ENCODE data around the gene FRMPD3.

Gene FRMPD3

DNA sequence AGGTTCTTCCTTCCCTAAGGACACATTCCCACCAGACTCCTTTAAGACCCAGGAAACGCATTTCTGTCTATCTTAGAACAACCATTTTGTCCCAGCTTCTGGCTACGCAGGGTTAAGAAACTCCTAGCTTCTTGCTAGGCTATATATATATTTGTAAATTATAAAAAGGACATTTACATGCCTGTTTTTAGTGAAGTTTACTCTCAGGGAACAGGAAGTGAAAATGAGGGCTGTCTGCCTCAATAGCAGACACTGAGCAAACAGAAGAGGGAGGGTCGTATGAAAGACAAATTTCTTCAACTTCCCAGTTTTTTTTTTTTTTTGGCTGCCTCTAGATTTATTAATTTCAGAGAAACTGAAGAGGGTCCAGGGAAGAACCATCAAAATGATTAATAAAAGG, 9.3 kb upstream of the FRMPD3 start:
- Histone ChIP-seq H3K9me3 (replicated peaks in 1 of 2; ENCODE audit: control insufficient read depth in 2 of 2, insufficient read depth in 1 of 2, low read depth in 1 of 2, low read length in 2 of 2) (no peaks in the 10 kb centered on the region), H3K18ac (ENCODE audit: low read length) (no peak overlapping the region), H3K4me2 (ENCODE audit: insufficient read depth, low read length, poor library complexity, severe bottlenecking) (no peak overlapping the region), H4K91ac (ENCODE audit: low read depth, low read length, poor library complexity) (no peak overlapping the region), H3K36me3 (replicated peaks in 1 of 2; ENCODE audit: control insufficient read depth in 2 of 2, insufficient read depth in 2 of 2, low read length in 2 of 2) (no peaks in the 10 kb centered on the region), H4K8ac (ENCODE audit: low read depth, low read length) (no peak overlapping the region), H2BK12ac (ENCODE audit: low read length) (no peak overlapping the region), H3K4ac (ENCODE audit: low read length) (no peak overlapping the region), H3K14ac (ENCODE audit: low read length) (no peak overlapping the region), H3K4me3 (ENCODE audit: low read length in 2 of 2) (no peak overlapping the region), H3K27ac (replicated peaks; ENCODE audit: low read length) (no peak overlapping the region), H3K27me3 (ENCODE audit: control insufficient read depth in 3 of 3, insufficient read depth in 3 of 3, low read depth in 1 of 3, low read length in 3 of 3) (peaks cover 0 to 44% (median 0%) of the 10 kb centered on the region in 3 experiments), H3K23ac (ENCODE audit: low read depth, low read length, poor library complexity) (no peak overlapping the region), H2AFZ (ENCODE audit: low read length) (no peak overlapping the region), H2AK5ac (ENCODE audit: low read depth, low read length) (no peak overlapping the region), H2BK120ac (ENCODE audit: low read depth, low read length) (no peak overlapping the region), H3K79me1 (ENCODE audit: low read depth, low read length) (no peaks in the 10 kb centered on the region), H3K4me1 (ENCODE audit: control insufficient read depth in 2 of 2, insufficient read depth in 1 of 2, low read depth in 1 of 2, low read length in 2 of 2) (peaks cover 0 to 2% of the 10 kb centered on the region in 2 donors), H3K9ac (ENCODE audit: low read depth, low read length, poor library complexity) (no peak overlapping the region), H2BK15ac (ENCODE audit: low read length) (no peak overlapping the region), H2BK5ac (ENCODE audit: low read length) (no peak overlapping the region)
- WGBS, 2 donors (ENCODE audit: extremely low coverage in 2 of 2, insufficient read length in 2 of 2, insufficient replicate concordance in 1 of 2): no CpG with 5 or more reads among the region's 3 CpGs
- no peak for DNase-seq (ENCODE audit: low spot score)

DNA sequence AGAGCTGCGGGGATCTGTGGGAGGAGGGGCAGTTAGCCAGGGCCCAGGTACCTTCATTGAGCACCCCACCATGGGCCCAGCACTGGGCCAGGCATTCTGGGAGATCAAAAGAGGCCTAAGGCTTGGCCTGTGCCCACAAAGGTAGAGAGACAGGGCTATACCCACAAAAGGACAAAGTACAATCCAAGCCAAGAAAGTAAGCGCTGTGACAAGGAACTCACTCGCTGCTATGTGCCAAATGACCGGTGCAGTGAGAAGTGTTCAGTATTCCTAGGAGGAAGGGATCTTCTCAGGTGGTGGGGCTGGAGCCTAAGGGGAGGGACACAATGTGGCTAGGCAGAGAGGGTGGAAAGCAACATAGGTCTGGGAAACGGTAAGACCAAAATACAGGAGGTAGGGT, 8.8 kb upstream of the FRMPD3 start:
- H3K9me3 ChIP-seq (replicated peaks in 1 of 2; ENCODE audit: control insufficient read depth in 2 of 2, insufficient read depth in 1 of 2, low read depth in 1 of 2, low read length in 2 of 2): no peaks in the 10 kb centered on the region
- H3K4me1 ChIP-seq (ENCODE audit: control insufficient read depth in 2 of 2, insufficient read depth in 1 of 2, low read depth in 1 of 2, low read length in 2 of 2): peaks cover 0 to 2% of the 10 kb centered on the region in 2 donors
- no peak overlapping the region for H3K18ac ChIP-seq (ENCODE audit: low read length)
- no peak overlapping the region for H4K8ac ChIP-seq (ENCODE audit: low read depth, low read length)
- H4K91ac ChIP-seq (ENCODE audit: low read depth, low read length, poor library complexity): no peak overlapping the region
- no peak overlapping the region for H3K4me3 ChIP-seq (ENCODE audit: low read length in 2 of 2)
- H2AK5ac ChIP-seq (ENCODE audit: low read depth, low read length): no peak overlapping the region
- no peak overlapping the region for H2BK5ac ChIP-seq (ENCODE audit: low read length)
- WGBS, 2 donors (ENCODE audit: extremely low coverage in 2 of 2, insufficient read length in 2 of 2, insufficient replicate concordance in 1 of 2): no CpG with 5 or more reads among the region's 5 CpGs
- no peak overlapping the region for H2BK15ac ChIP-seq (ENCODE audit: low read length)
- H3K23ac ChIP-seq (ENCODE audit: low read depth, low read length, poor library complexity): no peak overlapping the region
- H3K9ac ChIP-seq (ENCODE audit: low read depth, low read length, poor library complexity): no peak overlapping the region
- H2BK120ac ChIP-seq (ENCODE audit: low read depth, low read length): no peak overlapping the region
- peaks cover 0 to 45% (median 0%) of the 10 kb centered on the region in 3 experiments for H3K27me3 ChIP-seq (ENCODE audit: control insufficient read depth in 3 of 3, insufficient read depth in 3 of 3, low read depth in 1 of 3, low read length in 3 of 3)
- H3K4me2 ChIP-seq (ENCODE audit: insufficient read depth, low read length, poor library complexity, severe bottlenecking): no peak overlapping the region
- no peak overlapping the region for H3K14ac ChIP-seq (ENCODE audit: low read length)
- H2BK12ac ChIP-seq (ENCODE audit: low read length): no peak overlapping the region
- no peak overlapping the region for H3K27ac ChIP-seq (replicated peaks; ENCODE audit: low read length)
- no peaks in the 10 kb centered on the region for H3K36me3 ChIP-seq (replicated peaks in 1 of 2; ENCODE audit: control insufficient read depth in 2 of 2, insufficient read depth in 2 of 2, low read length in 2 of 2)
- H2AFZ ChIP-seq (ENCODE audit: low read length): no peak overlapping the region
- H3K79me1 ChIP-seq (ENCODE audit: low read depth, low read length): no peaks in the 10 kb centered on the region
- no peak for DNase-seq (ENCODE audit: low spot score)
- H3K4ac ChIP-seq (ENCODE audit: low read length): no peak overlapping the region

DNA sequence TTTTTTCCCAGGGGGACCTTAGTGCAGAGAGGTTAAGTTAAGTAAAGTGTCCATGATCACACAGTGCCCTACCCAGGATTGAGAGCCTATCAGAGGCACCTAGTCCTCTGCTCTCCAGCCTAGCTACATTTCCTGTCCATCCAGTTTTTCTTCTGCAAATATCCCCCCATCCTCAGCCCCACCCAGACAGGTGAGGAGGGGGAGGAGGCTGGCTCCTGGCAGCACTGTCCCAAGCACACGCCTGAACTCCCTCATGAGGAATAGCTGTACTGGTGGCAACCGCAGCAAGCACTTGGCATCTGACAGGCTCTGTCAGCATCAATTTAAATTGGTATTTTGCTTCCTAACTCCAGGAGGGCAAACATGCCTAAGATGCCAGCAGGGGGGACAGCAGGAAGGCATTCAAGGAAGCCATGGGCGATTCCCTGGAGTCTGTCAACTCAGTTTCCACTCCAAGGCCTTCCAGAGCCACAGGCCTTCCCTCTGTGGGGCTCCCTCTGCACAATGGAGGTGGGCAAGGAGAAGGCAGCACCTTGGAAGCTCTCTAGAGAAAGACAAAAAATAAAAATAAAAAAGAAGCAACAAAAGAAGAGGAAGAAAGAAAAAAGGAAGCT, 6.4 kb upstream of the FRMPD3 start:
- Histone ChIP-seq H2BK12ac (ENCODE audit: low read length) (no peak overlapping the region), H3K4me3 (ENCODE audit: low read length in 2 of 2) (no peak overlapping the region), H2AFZ (ENCODE audit: low read length) (no peak overlapping the region), H3K4me2 (ENCODE audit: insufficient read depth, low read length, poor library complexity, severe bottlenecking) (no peak overlapping the region), H3K9ac (ENCODE audit: low read depth, low read length, poor library complexity) (no peak overlapping the region), H2BK120ac (ENCODE audit: low read depth, low read length) (no peak overlapping the region), H3K14ac (ENCODE audit: low read length) (no peak overlapping the region), H3K27ac (replicated peaks; ENCODE audit: low read length) (no peak overlapping the region), H3K4ac (ENCODE audit: low read length) (no peak overlapping the region), H3K79me1 (ENCODE audit: low read depth, low read length) (no peaks in the 10 kb centered on the region), H2BK5ac (ENCODE audit: low read length) (no peak overlapping the region), H2AK5ac (ENCODE audit: low read depth, low read length) (no peak overlapping the region), H4K8ac (ENCODE audit: low read depth, low read length) (no peak overlapping the region), H3K18ac (ENCODE audit: low read length) (no peak overlapping the region), H3K9me3 (replicated peaks in 1 of 2; ENCODE audit: control insufficient read depth in 2 of 2, insufficient read depth in 1 of 2, low read depth in 1 of 2, low read length in 2 of 2) (no peaks in the 10 kb centered on the region), H3K36me3 (replicated peaks in 1 of 2; ENCODE audit: control insufficient read depth in 2 of 2, insufficient read depth in 2 of 2, low read length in 2 of 2) (no peaks in the 10 kb centered on the region), H3K23ac (ENCODE audit: low read depth, low read length, poor library complexity) (no peak overlapping the region), H3K4me1 (ENCODE audit: control insufficient read depth in 2 of 2, insufficient read depth in 1 of 2, low read depth in 1 of 2, low read length in 2 of 2) (peaks cover 0 to 2% of the 10 kb centered on the region in 2 donors), H3K27me3 (ENCODE audit: control insufficient read depth in 3 of 3, insufficient read depth in 3 of 3, low read depth in 1 of 3, low read length in 3 of 3) (peaks cover 0 to 41% (median 0%) of the 10 kb centered on the region in 3 experiments), H4K91ac (ENCODE audit: low read depth, low read length, poor library complexity) (no peak overlapping the region), H2BK15ac (ENCODE audit: low read length) (no peak overlapping the region)
- no CpG with 5 or more reads among the region's 3 CpGs for WGBS, 2 donors (ENCODE audit: extremely low coverage in 2 of 2, insufficient read length in 2 of 2, insufficient replicate concordance in 1 of 2)
- DNase-seq (ENCODE audit: low spot score): no peak

DNA sequence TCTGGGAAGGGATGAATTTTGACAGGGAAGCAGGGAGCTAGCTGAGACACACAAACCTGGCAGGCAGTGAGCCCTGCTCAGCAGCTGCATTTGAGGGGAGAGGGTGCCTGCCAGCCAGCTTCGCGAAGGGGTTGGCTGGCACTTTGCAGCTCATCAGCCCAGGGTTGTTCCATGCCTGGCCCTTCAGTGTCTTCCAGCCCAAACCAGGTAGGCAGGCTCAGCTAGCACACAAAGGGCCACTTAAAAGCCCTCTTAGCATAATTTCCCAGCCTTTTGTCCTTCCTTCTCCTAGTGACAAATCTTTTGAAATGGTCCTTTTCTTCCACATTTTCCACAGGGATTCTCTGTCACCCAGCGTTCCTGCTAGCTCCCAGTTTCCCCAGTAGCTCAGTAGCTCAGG, 4.3 kb upstream of the FRMPD3 start:
- WGBS, 2 donors (ENCODE audit: extremely low coverage in 2 of 2, insufficient read length in 2 of 2, insufficient replicate concordance in 1 of 2): no CpG with 5 or more reads among the region's 3 CpGs
- Histone ChIP-seq H2AK5ac (ENCODE audit: low read depth, low read length) (no peak overlapping the region), H4K8ac (ENCODE audit: low read depth, low read length) (no peak overlapping the region), H3K27ac (replicated peaks; ENCODE audit: low read length) (no peak overlapping the region), H3K23ac (ENCODE audit: low read depth, low read length, poor library complexity) (no peak overlapping the region), H3K9me3 (replicated peaks in 1 of 2; ENCODE audit: control insufficient read depth in 2 of 2, insufficient read depth in 1 of 2, low read depth in 1 of 2, low read length in 2 of 2) (no peaks in the 10 kb centered on the region), H3K36me3 (replicated peaks in 1 of 2; ENCODE audit: control insufficient read depth in 2 of 2, insufficient read depth in 2 of 2, low read length in 2 of 2) (no peaks in the 10 kb centered on the region), H3K4me3 (ENCODE audit: low read length in 2 of 2) (no peak overlapping the region), H2BK15ac (ENCODE audit: low read length) (no peak overlapping the region), H3K27me3 (ENCODE audit: control insufficient read depth in 3 of 3, insufficient read depth in 3 of 3, low read depth in 1 of 3, low read length in 3 of 3) (peaks cover 0 to 35% (median 0%) of the 10 kb centered on the region in 3 experiments), H3K9ac (ENCODE audit: low read depth, low read length, poor library complexity) (no peak overlapping the region), H2BK5ac (ENCODE audit: low read length) (no peak overlapping the region), H2BK12ac (ENCODE audit: low read length) (no peak overlapping the region), H3K4me2 (ENCODE audit: insufficient read depth, low read length, poor library complexity, severe bottlenecking) (no peak overlapping the region), H4K91ac (ENCODE audit: low read depth, low read length, poor library complexity) (no peak overlapping the region), H2BK120ac (ENCODE audit: low read depth, low read length) (no peak overlapping the region), H3K4me1 (ENCODE audit: control insufficient read depth in 2 of 2, insufficient read depth in 1 of 2, low read depth in 1 of 2, low read length in 2 of 2) (peaks cover 3 to 4% of the 10 kb centered on the region in 2 donors), H3K4ac (ENCODE audit: low read length) (no peak overlapping the region), H3K79me1 (ENCODE audit: low read depth, low read length) (no peaks in the 10 kb centered on the region), H3K14ac (ENCODE audit: low read length) (no peak overlapping the region), H2AFZ (ENCODE audit: low read length) (no peak overlapping the region), H3K18ac (ENCODE audit: low read length) (no peak overlapping the region)
- no peak for DNase-seq (ENCODE audit: low spot score)
